ENCODE data around the gene GRIN2A. TPM values are rescaled to one million over a fixed set of nuclear protein-coding genes. Genes with fewer than 3 reads are reported as not detected.

The GRIN2A gene
- total RNA-seq, 1 donor from 2014 or later: not detected

DNA sequence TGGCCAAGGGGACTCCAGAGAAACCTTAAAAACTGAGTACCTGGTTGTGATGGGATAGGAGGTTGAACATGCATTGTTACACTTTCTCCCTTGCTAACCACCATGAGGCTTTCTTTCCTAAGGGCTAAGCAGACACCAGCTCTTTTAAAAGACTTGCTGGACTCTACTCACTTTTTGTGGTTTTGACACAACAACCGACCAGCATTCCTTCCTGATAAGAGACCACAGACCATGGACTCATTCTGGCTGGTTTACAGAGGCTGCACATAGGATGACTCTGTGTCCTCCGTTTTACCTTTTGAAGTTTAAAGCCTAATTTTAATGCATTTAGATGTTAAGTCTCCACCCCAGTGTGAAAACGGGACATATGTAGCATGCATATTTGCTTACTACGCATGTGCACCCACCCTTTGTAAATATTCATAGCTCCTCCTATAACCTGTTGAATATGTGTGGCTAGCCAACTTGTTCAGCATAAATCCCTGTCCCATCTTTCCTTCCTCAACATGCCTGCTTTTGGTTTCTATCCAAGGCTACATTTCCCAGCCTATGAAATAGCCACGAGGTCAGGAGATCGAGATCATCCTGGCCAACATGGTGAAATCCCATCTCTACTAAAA, 475.9 kb downstream of the GRIN2A start:
- Mint-ChIP-seq H3K4me1 (ENCODE audit: unreplicated experiment) (no peaks in the 10 kb centered on the region), H3K36me3 (ENCODE audit: unreplicated experiment) (no peaks in the 10 kb centered on the region), H3K9me3 (ENCODE audit: unreplicated experiment) (peaks cover 8% of the 10 kb centered on the region), H3K27me3 (ENCODE audit: unreplicated experiment) (no peaks in the 10 kb centered on the region), H3K4me3 (ENCODE audit: unreplicated experiment) (no peak overlapping the region), H3K27ac (ENCODE audit: unreplicated experiment) (no peak overlapping the region)
- TF ChIP-seq, protein P1, sequence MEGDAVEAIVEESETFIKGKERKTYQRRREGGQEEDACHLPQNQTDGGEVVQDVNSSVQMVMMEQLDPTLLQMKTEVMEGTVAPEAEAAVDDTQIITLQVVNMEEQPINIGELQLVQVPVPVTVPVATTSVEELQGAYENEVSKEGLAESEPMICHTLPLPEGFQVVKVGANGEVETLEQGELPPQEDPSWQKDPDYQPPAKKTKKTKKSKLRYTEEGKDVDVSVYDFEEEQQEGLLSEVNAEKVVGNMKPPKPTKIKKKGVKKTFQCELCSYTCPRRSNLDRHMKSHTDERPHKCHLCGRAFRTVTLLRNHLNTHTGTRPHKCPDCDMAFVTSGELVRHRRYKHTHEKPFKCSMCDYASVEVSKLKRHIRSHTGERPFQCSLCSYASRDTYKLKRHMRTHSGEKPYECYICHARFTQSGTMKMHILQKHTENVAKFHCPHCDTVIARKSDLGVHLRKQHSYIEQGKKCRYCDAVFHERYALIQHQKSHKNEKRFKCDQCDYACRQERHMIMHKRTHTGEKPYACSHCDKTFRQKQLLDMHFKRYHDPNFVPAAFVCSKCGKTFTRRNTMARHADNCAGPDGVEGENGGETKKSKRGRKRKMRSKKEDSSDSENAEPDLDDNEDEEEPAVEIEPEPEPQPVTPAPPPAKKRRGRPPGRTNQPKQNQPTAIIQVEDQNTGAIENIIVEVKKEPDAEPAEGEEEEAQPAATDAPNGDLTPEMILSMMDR (IDR thresholded peaks at IDR 0.05): no peak
- DNase-seq (ENCODE audit: extremely low spot score, unreplicated experiment): no peak

DNA sequence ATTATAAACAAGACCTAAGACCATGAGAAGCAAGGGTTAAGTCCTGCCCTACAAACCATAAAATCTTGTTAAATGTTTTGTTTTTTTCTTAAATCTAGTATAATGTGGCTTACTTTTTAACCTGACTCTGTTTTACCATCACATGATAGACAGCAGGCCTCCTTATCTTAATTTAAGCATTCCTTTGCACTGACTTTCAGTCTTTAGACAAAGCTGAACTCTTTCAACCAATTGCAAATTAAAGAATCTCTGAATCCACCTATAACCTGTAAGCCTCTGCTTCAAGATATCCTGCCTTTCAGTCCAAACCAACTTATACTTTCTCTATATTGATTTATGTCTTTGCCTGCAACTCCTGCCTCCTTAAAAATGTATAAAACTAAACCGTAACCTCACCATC, 478.5 kb downstream of the GRIN2A start:
- H3K27ac Mint-ChIP-seq (ENCODE audit: unreplicated experiment): no peak overlapping the region
- TF ChIP-seq, protein P1 (IDR thresholded peaks at IDR 0.05): no peak
- peaks cover 10% of the 10 kb centered on the region for H3K9me3 Mint-ChIP-seq (ENCODE audit: unreplicated experiment)
- DNase-seq (ENCODE audit: extremely low spot score, unreplicated experiment): no peak
- no peaks in the 10 kb centered on the region for H3K36me3 Mint-ChIP-seq (ENCODE audit: unreplicated experiment)
- no peak overlapping the region for H3K4me3 Mint-ChIP-seq (ENCODE audit: unreplicated experiment)
- H3K27me3 Mint-ChIP-seq (ENCODE audit: unreplicated experiment): no peaks in the 10 kb centered on the region
- no peaks in the 10 kb centered on the region for H3K4me1 Mint-ChIP-seq (ENCODE audit: unreplicated experiment)

Other genes with a start within 250 kb of the GRIN2A start
- gene ATF7IP2, start 203.6 kb upstream of the GRIN2A start, total RNA-seq: 7.2 and 11.6 TPM in 2 replicates